Measurements from ENCODE around the gene FRYL. TPM values are rescaled to one million over a fixed set of nuclear protein-coding genes. Genes with fewer than 3 reads are reported as not detected.

FRYL gene
- total RNA-seq, 1 donor from 2014 or later = 31.7 TPM

DNA sequence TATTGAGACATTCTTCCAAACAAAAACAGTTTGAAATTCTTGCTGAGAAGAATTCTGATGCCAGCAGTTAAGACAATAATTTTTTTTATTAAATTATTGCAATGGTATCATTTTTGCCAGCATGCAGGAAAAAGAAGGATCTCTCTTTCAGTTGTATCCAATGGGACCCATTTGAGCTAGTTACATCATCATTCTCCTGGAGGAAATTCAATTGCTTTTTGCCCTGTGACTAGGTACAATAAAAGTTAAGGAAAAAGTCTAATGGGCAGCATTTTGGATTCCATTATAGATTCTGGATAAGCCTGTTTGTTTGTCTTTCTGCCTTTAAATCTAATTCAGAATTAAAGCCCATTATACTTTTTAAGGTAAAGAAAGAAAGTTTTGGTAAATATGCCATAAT is 10.5 kb upstream of the FRYL start:
- TF ChIP-seq, protein P1, sequence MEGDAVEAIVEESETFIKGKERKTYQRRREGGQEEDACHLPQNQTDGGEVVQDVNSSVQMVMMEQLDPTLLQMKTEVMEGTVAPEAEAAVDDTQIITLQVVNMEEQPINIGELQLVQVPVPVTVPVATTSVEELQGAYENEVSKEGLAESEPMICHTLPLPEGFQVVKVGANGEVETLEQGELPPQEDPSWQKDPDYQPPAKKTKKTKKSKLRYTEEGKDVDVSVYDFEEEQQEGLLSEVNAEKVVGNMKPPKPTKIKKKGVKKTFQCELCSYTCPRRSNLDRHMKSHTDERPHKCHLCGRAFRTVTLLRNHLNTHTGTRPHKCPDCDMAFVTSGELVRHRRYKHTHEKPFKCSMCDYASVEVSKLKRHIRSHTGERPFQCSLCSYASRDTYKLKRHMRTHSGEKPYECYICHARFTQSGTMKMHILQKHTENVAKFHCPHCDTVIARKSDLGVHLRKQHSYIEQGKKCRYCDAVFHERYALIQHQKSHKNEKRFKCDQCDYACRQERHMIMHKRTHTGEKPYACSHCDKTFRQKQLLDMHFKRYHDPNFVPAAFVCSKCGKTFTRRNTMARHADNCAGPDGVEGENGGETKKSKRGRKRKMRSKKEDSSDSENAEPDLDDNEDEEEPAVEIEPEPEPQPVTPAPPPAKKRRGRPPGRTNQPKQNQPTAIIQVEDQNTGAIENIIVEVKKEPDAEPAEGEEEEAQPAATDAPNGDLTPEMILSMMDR (IDR thresholded peaks at IDR 0.05; ENCODE audit: insufficient read depth, low read length, poor library complexity, severe bottlenecking) = no peak
- H3K36me3 ChIP-seq (ENCODE audit: control insufficient read depth, insufficient read depth, low read length) = no peaks in the 10 kb centered on the region
- H3K4me3 ChIP-seq (ENCODE audit: low read depth, low read length) = no peak overlapping the region
- DNase-seq (ENCODE audit: low read depth) = no peak
- no peaks in the 10 kb centered on the region for H3K27me3 ChIP-seq (ENCODE audit: control insufficient read depth, insufficient read depth, low read length)

DNA sequence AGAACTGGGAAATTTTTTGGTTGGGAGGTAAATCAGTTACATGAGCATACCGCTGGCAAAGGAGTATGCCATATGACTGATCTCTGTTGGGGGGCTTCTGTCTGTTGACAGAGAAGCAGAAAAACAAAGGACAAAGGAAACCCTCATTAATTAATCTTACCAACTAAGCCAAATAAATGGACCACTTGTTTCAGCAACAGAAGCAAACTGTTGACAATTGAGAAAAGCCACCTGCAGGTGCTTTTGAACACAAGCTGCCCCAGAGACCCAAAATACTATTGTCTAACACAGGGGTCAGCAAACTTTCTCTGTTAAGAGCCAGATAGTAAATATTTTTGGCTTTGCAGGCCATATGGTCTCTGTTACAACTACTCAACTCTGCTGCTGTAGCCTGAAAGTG is 7.0 kb upstream of the FRYL start:
- H3K4me3 ChIP-seq (ENCODE audit: low read depth, low read length) = no peak overlapping the region
- H3K36me3 ChIP-seq (ENCODE audit: control insufficient read depth, insufficient read depth, low read length) = no peaks in the 10 kb centered on the region
- no peak for DNase-seq (ENCODE audit: low read depth)
- TF ChIP-seq, protein P1 (IDR thresholded peaks at IDR 0.05; ENCODE audit: insufficient read depth, low read length, poor library complexity, severe bottlenecking) = no peak
- no peaks in the 10 kb centered on the region for H3K27me3 ChIP-seq (ENCODE audit: control insufficient read depth, insufficient read depth, low read length)

DNA sequence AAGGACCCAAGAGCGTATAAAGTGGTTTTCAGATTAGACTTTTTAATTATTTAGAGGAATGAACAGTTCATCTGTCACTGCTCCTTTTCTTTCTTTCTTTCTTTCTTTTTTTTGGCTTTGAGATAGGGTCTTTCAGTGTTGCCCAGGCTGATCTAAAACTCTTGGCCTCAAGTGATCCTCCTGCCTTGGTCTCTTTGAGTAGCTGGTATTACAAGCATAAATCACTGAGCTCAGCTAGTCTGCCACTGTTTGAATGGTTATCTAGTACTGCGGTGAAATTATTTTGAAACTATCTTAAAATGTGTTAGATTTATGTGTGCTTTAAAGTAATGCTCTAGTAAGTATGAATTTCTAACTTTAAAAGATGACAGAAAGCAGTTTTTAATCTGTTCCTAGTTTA is 6.5 kb upstream of the FRYL start:
- H3K36me3 ChIP-seq (ENCODE audit: control insufficient read depth, insufficient read depth, low read length) = no peaks in the 10 kb centered on the region
- DNase-seq (ENCODE audit: low read depth) = no peak

DNA sequence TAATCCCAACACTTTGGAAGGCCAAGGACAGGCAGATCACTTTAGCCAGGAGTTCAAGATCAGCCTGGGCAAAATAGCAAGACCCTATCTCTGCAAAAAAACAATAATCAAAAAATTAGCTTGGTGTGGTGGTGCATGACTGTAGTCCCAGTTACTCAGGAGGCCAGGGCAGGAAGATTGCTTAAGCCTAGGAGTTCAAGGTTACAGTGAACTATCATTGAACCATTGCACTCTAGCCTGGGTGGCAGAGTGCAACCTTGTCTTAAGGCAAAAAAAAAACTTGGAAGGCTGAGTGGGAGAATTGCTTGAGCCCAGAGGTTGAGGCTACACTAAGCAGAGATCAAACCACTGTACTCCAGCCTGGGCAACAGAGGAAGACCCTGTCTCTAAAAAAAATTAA is 5.2 kb upstream of the FRYL start:
- TF ChIP-seq, protein P1 (IDR thresholded peaks at IDR 0.05; ENCODE audit: insufficient read depth, low read length, poor library complexity, severe bottlenecking) = no peak
- Histone ChIP-seq H3K36me3 (ENCODE audit: control insufficient read depth, insufficient read depth, low read length) (no peaks in the 10 kb centered on the region), H3K4me3 (ENCODE audit: low read depth, low read length) (no peak overlapping the region), H3K27me3 (ENCODE audit: control insufficient read depth, insufficient read depth, low read length) (no peaks in the 10 kb centered on the region)
- DNase-seq (ENCODE audit: low read depth) = no peak

More for the DNA sequence above, 6.5 kb upstream of the FRYL start:
- no peaks in the 10 kb centered on the region for H3K27me3 ChIP-seq (ENCODE audit: control insufficient read depth, insufficient read depth, low read length)
- TF ChIP-seq, protein P1 (IDR thresholded peaks at IDR 0.05; ENCODE audit: insufficient read depth, low read length, poor library complexity, severe bottlenecking) = no peak
- H3K4me3 ChIP-seq (ENCODE audit: low read depth, low read length) = no peak overlapping the region

DNA sequence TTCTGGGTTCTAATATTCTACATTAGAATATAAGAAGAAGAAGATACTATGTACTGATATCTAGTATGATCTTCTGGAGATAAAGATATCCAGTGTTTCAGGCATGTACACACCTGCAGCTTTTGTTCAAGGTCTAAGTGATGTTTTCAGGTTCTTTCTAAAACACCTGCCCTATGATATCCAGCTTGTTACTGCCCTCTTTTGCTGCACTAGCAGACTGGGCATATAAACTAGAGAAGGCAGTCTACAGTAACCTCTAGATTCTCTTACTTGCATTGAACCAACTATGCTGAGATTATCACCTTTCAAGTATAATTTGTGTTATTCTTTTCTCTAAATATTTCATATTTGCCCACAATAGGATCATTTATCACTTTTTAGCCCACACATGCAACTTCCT is 1.9 kb upstream of the FRYL start:
- no peaks in the 10 kb centered on the region for H3K27me3 ChIP-seq (ENCODE audit: control insufficient read depth, insufficient read depth, low read length)
- no peaks in the 10 kb centered on the region for H3K36me3 ChIP-seq (ENCODE audit: control insufficient read depth, insufficient read depth, low read length)
- no peak overlapping the region for H3K4me3 ChIP-seq (ENCODE audit: low read depth, low read length)
- TF ChIP-seq, protein P1 (IDR thresholded peaks at IDR 0.05; ENCODE audit: insufficient read depth, low read length, poor library complexity, severe bottlenecking) = no peak
- no peak for DNase-seq (ENCODE audit: low read depth)

DNA sequence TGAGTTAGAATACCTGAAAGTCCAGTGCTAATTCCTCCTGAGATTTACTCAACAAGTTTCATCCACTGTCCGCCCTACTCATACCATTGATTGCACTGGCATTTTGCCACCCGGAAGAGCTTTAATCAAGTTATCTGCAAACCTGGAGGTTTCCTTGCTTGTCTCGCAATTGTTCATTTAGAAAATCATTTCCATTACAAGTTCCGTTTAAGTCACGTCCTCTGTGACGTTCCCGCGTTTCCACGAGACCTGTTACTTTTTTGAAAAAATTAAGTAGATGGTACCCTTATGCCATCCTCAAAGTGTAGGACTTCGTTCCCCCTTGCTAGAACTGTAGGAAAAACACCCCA is 761 bp upstream of the FRYL start:
- TF ChIP-seq, protein P1 (IDR thresholded peaks at IDR 0.05; ENCODE audit: insufficient read depth, low read length, poor library complexity, severe bottlenecking) = no peak
- Histone ChIP-seq H3K4me3 (ENCODE audit: low read depth, low read length) (peak overlapping the region; percentile 51), H3K27me3 (ENCODE audit: control insufficient read depth, insufficient read depth, low read length) (no peaks in the 10 kb centered on the region), H3K36me3 (ENCODE audit: control insufficient read depth, insufficient read depth, low read length) (no peaks in the 10 kb centered on the region)
- no peak for DNase-seq (ENCODE audit: low read depth)

All from kidney epithelial cell (primary cell).